ENCODE data around the gene SLC6A18. TPM values are rescaled to one million over a fixed set of nuclear protein-coding genes. Genes with fewer than 3 reads are reported as not detected.

SLC6A18 gene
- total RNA-seq, 1 donor from 2014 or later: not detected

GRCh38 chr5:1184481-1184880, 40.7 kb upstream of the SLC6A18 start:
- no peak for DNase-seq (ENCODE audit: extremely low spot score in 2 of 2)
- no peak for TF ChIP-seq CTCF (IDR thresholded peaks at IDR 0.05)
- TF ChIP-seq POLR2AphosphoS5 (IDR thresholded peaks at IDR 0.05; ENCODE audit: insufficient read depth in 1 of 2, low read depth in 1 of 2): no peak
- TF ChIP-seq POLR2A (IDR thresholded peaks at IDR 0.05): no peak
- H3K4me3 ChIP-seq: no peak overlapping the region
- no peaks in the 10 kb centered on the region for H3K9me3 ChIP-seq
- no peaks in the 10 kb centered on the region for H3K27me3 ChIP-seq
- no peaks in the 10 kb centered on the region for H3K4me1 ChIP-seq
- H3K27ac ChIP-seq: no peak overlapping the region
- H3K36me3 ChIP-seq: no peaks in the 10 kb centered on the region
- intact Hi-C loops (cut with DNase I): no loop called here

GRCh38 chr5:1185038-1185627, 40.0 kb upstream of the SLC6A18 start:
- Histone ChIP-seq H3K27ac (no peak overlapping the region), H3K4me1 (no peaks in the 10 kb centered on the region), H3K4me3 (no peak overlapping the region), H3K36me3 (no peaks in the 10 kb centered on the region), H3K9me3 (no peaks in the 10 kb centered on the region), H3K27me3 (no peaks in the 10 kb centered on the region)
- intact Hi-C loops (cut with DNase I): no loop called here
- TF ChIP-seq CTCF (IDR thresholded peaks at IDR 0.05) (no peak), POLR2AphosphoS5 (IDR thresholded peaks at IDR 0.05; ENCODE audit: insufficient read depth in 1 of 2, low read depth in 1 of 2) (no peak), POLR2A (IDR thresholded peaks at IDR 0.05) (no peak)
- no peak for DNase-seq (ENCODE audit: extremely low spot score in 2 of 2)

GRCh38 chr5:1185629-1186350, 39.4 kb upstream of the SLC6A18 start:
- no peak for DNase-seq (ENCODE audit: extremely low spot score in 2 of 2)
- no peaks in the 10 kb centered on the region for H3K27me3 ChIP-seq
- TF ChIP-seq POLR2AphosphoS5 (IDR thresholded peaks at IDR 0.05; ENCODE audit: insufficient read depth in 1 of 2, low read depth in 1 of 2): no peak
- no peak for TF ChIP-seq CTCF (IDR thresholded peaks at IDR 0.05)
- no peak for TF ChIP-seq POLR2A (IDR thresholded peaks at IDR 0.05)

GRCh38 chr5:1186351-1187233, 38.6 kb upstream of the SLC6A18 start:
- Histone ChIP-seq H3K4me3 (no peak overlapping the region), H3K9me3 (no peaks in the 10 kb centered on the region), H3K4me1 (no peaks in the 10 kb centered on the region), H3K36me3 (no peaks in the 10 kb centered on the region), H3K27ac (no peak overlapping the region), H3K27me3 (no peaks in the 10 kb centered on the region)
- DNase-seq (ENCODE audit: extremely low spot score in 2 of 2): no peak
- no peak for TF ChIP-seq POLR2AphosphoS5 (IDR thresholded peaks at IDR 0.05; ENCODE audit: insufficient read depth in 1 of 2, low read depth in 1 of 2)
- no peak for TF ChIP-seq CTCF (IDR thresholded peaks at IDR 0.05)
- TF ChIP-seq POLR2A (IDR thresholded peaks at IDR 0.05): no peak
- intact Hi-C loops (cut with DNase I): no loop called here

More at GRCh38 chr5:1185629-1186350, 39.4 kb upstream of the SLC6A18 start:
- Histone ChIP-seq H3K4me1 (no peaks in the 10 kb centered on the region), H3K4me3 (no peak overlapping the region), H3K36me3 (no peaks in the 10 kb centered on the region), H3K9me3 (no peaks in the 10 kb centered on the region), H3K27ac (no peak overlapping the region)
- intact Hi-C loops (cut with DNase I): no loop called here

All from vagina (tissue), 2 donors.